GM23248 (cell line): ENCODE measurements around the gene POMGNT1.

Source experiments
- EZH2 ChIP-seq: fragments of 200-600 bp; sonication (generic); IDR thresholded peaks from 2 replicates; pipeline ENCODE4 v1.6.1; 2018; ENCODE audit warnings: antibody characterized with exemption, mild to moderate bottlenecking; ENCODE audit not compliant: insufficient read depth, poor library complexity, severe bottlenecking
- EZH2phosphoT487 ChIP-seq: fragments of 200-600 bp; sonication (generic); IDR thresholded peaks from 2 replicates; pipeline ENCODE4 v1.6.1; 2018; ENCODE audit warnings: antibody characterized with exemption, moderate library complexity, mild to moderate bottlenecking, low read depth; ENCODE audit not compliant: insufficient read depth

DNA sequence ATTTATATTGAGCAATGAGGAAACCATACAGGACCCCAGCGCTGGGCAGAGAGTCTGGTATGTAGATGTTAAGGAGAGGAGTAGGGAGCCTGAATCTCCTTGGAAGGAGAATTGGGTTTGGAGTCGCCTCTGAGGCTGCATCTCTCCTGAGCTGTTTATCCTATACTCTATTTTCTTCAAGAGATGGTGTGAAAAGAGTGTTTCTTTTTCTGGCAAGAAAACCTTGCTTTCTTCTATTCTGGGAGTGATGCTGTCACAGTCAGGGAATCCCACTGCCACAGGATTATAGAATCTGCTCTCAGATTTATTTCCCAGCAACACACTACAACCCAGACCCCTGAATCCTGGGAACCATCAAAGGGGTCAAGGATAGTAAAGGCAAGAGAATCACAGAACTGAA is 8.2 kb upstream of the POMGNT1 start:
- no peak for TF ChIP-seq EZH2phosphoT487
- no peak for TF ChIP-seq EZH2
